ENCODE data around the gene LDB2.

LDB2 gene

DNA sequence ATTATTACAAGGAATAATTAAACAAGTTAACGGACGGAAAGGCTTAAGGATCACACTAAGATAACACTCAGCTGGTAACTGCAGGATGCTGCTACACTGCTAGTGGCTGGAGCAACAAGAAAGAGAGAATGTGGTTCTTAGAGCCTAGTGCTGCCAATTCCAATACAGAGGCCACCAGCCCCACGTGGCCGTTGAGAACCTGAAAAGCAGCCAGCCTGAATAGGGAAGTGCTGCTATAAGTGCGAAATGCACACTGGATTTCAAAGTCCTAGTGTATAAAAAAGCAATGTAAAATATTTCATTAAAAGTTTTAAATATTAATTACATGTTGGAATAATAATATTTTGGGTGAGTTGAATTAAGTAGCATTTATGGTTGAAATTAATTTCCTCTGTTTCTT lies 414.9 kb downstream of the LDB2 start:
- DNase-seq (ENCODE audit: low read depth in 3 of 3) = no peak

- DNase-seq (ENCODE audit: low read depth in 3 of 3) = no peak
Observed at GRCh38 chr4:16480011-16480410, 418.4 kb downstream of the LDB2 start.

DNA sequence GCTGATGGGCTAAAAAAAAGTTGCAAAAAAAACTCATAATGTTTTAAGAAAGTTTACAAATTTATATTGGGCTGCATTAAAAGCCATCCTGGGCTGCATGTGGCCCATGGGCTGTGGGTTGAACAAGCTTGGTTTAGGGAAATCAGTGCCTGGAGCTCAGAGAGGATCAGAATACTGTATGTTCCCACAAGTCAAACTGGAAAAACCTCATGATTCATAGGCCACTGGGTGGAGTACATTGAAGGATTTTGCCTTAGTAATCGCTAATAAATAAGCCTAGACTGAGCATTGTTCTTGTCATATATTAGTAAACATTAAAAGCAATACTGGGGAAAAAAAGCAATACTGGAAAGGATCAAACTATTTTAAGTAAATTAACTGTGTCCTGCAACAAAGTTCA lies 425.9 kb downstream of the LDB2 start:
- no peak for DNase-seq (ENCODE audit: low read depth in 3 of 3)

DNA sequence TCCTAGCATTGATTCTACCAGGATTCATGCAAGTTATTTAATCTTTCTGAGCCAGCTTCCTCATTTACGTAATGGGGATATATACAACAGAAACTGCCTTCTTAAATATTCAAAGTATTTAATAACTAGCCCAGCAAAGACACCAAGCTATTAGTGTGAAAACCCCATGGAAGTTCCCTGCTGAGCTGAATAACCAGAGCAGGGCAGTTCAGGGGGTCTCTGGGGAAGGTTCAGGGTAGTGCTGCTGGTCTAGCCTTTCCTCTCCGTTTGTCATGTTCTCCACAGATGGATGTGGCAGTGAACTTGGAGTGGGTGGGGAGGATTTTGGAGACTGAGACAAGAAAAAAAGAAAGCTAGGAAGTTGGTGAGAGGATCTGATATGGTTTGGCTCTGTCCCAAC lies 431.4 kb downstream of the LDB2 start:
- DNase-seq (ENCODE audit: low read depth in 3 of 3) = no peak

DNA sequence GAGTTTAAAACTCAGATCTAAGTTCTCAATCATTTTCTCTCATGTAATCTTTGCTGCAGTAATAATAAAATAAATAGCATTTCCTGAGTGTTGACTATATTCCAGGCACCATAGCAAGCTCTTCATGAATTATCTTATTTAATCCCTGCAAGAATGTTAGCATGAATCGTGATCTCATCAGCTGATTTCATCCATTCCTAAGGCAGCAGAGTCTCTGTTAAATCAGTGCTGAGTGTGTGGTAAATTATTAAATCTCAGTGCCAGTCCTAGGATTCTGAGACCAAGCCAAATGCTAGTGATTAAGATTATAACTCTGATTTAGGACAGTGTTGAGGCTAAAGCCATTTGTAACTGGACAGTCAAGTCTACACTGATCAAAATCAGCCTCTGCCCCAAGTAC lies 431.9 kb downstream of the LDB2 start:
- DNase-seq (ENCODE audit: low read depth in 3 of 3) = no peak

- no peak for DNase-seq (ENCODE audit: low read depth in 3 of 3)
Observed at GRCh38 chr4:16464651-16465050, 433.8 kb downstream of the LDB2 start.

GRCh38 chr4:16462656-16463055 lies 435.8 kb downstream of the LDB2 start:
- no peak for DNase-seq (ENCODE audit: low read depth in 3 of 3)

DNA sequence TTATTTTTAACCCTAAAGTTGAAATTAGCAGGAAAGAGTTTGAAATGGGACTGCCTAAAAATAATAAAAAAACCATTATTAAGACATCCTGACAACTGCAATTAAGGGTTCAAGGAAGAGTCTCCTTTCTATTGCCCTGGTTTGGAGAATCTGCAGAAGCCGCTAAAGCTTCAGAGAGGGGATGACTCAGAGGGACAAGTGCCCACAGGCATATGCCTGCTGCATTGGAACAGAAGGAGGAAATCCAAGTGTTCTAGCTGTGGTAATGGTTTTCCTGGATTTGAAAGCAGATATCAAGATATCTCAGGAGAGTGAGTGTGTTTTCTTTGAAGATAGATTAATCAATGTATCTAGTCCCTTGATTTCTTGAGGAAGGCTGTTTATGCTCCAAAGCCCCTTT lies 437.1 kb downstream of the LDB2 start:
- DNase-seq (ENCODE audit: low read depth in 3 of 3) = no peak

- no peak for DNase-seq (ENCODE audit: low read depth in 3 of 3)
Observed at GRCh38 chr4:16457944-16458343, 440.5 kb downstream of the LDB2 start.
